IMR-90 (cell line): ENCODE data around the gene RARRES2. TPM values are rescaled to one million over a fixed set of nuclear protein-coding genes. Genes with fewer than 3 reads are reported as not detected.
A peak's percentile ranks its signal among the peaks of the same experiment; 100 is the strongest.

Source experiments
- ATAC-seq: fragments of 200-7000 bp; cut with Tn5 transposase; 2 replicates; pipeline ENCODE4 v1.9.1; 2020; ENCODE audit warnings: low read depth, mild to moderate bottlenecking, moderate library complexity
- BruUV-seq: library from RNA; stranded (reverse); fragments of 400-500 nt; replicated peaks from 2 replicates; lab custom pipeline; 2021; lab: Mats Ljungman, UMichigan
- CTCF ChIA-PET: fragments of 300-600 bp; formaldehyde crosslinking; extraction: SDS; loops from one replicate; lab custom pipeline; 2021; ENCODE audit warnings: antibody characterized with exemption; lab: Yijun Ruan, JAX
- POLR2A ChIA-PET: fragments of 300-600 bp; sonication (Branson Sonifier 250); formaldehyde crosslinking; loops from one replicate; lab custom pipeline; 2022; ENCODE audit warnings: antibody characterized with exemption; ENCODE audit not compliant: unreplicated experiment; lab: Charles Lee
- DNase-seq: peaks from one replicate; pipeline ENCODE4 v3.0.0; 2013
- H2AFZ ChIP-seq: replicated peaks from 2 replicates; pipeline ENCODE3; 2013; ENCODE audit warnings: low read length, mild to moderate bottlenecking; ENCODE audit not compliant: poor library complexity
- H2AK5ac ChIP-seq: 2 replicates; pipeline ENCODE4 v1.6.1; 2013; ENCODE audit warnings: low read depth, low read length, inconsistent platforms
- H2AK9ac ChIP-seq: replicated peaks from 2 replicates; pipeline ENCODE3; 2013; ENCODE audit warnings: mild to moderate bottlenecking, low read depth, low read length, moderate library complexity; ENCODE audit not compliant: poor library complexity
- H2BK120ac ChIP-seq: 2 replicates; pipeline ENCODE4 v1.6.1; 2013; ENCODE audit warnings: low read depth, low read length, inconsistent platforms
- H2BK15ac ChIP-seq: 3 replicates; pipeline ENCODE4 v1.6.1; 2013; ENCODE audit warnings: low read depth, low read length, inconsistent platforms
- H2BK20ac ChIP-seq: 2 replicates; pipeline ENCODE4 v1.6.1; 2013; ENCODE audit warnings: low read depth, mild to moderate bottlenecking, inconsistent platforms, low read length, moderate library complexity
- H2BK5ac ChIP-seq: 2 replicates; pipeline ENCODE4 v1.6.1; 2013; ENCODE audit warnings: mild to moderate bottlenecking, low read depth, low read length, inconsistent platforms; ENCODE audit not compliant: poor library complexity, severe bottlenecking
- H3K14ac ChIP-seq: replicated peaks from 2 replicates; pipeline ENCODE4 v1.6.1; 2013; ENCODE audit warnings: low read depth, low read length, inconsistent platforms
- H3K18ac ChIP-seq: 2 replicates; pipeline ENCODE4 v1.6.1; 2013; ENCODE audit warnings: low read depth, low read length, control low read depth
- H3K23ac ChIP-seq: 2 replicates; pipeline ENCODE4 v1.6.1; 2013; ENCODE audit warnings: low read depth, low read length, inconsistent platforms
- H3K27ac ChIP-seq: 2 replicates; pipeline ENCODE4 v1.5.1; 2013; ENCODE audit warnings: mild to moderate bottlenecking, control low read depth, low read length; ENCODE audit not compliant: insufficient read depth
- H3K27me3 ChIP-seq: 2 replicates; pipeline ENCODE4 v1.6.1; 2013; ENCODE audit warnings: low read length; ENCODE audit not compliant: control insufficient read depth, insufficient read depth
- H3K36me3 ChIP-seq: 2 replicates; pipeline ENCODE4 v1.6.1; 2013; ENCODE audit warnings: low read length, mixed read lengths; ENCODE audit not compliant: control insufficient read depth, insufficient read depth
- H3K4ac ChIP-seq: 2 replicates; pipeline ENCODE4 v1.6.1; 2013; ENCODE audit warnings: low read depth, low read length, inconsistent platforms
- H3K4me1 ChIP-seq: 2 replicates; pipeline ENCODE4 v1.6.1; 2013; ENCODE audit warnings: low read length, mixed read lengths; ENCODE audit not compliant: control insufficient read depth, insufficient read depth
- H3K4me2 ChIP-seq: 2 replicates; pipeline ENCODE4 v1.6.1; 2013; ENCODE audit warnings: low read depth, mild to moderate bottlenecking, control low read depth, low read length, moderate library complexity
- H3K4me3 ChIP-seq: 2 replicates; pipeline ENCODE4 v1.5.1; 2013; ENCODE audit warnings: low read depth, mild to moderate bottlenecking, control low read depth, low read length, moderate library complexity; ENCODE audit not compliant: insufficient read depth
- H3K56ac ChIP-seq: 2 replicates; pipeline ENCODE4 v1.6.1; 2013; ENCODE audit warnings: low read length, inconsistent platforms; ENCODE audit not compliant: insufficient read depth; ENCODE audit errors: extremely low read depth
- H3K79me1 ChIP-seq, 2 experiments: 2 replicates each; pipeline ENCODE4 v1.6.1; 2013; ENCODE audit warnings: low read length in 2 of 2, inconsistent platforms in 1 of 2, low read depth in 1 of 2
- H3K9ac ChIP-seq: 2 replicates; pipeline ENCODE4 v1.6.1; 2013; ENCODE audit warnings: low read depth, low read length, control low read depth
- H3K9me1 ChIP-seq: 2 replicates; pipeline ENCODE4 v1.6.1; 2013; ENCODE audit warnings: low read length, inconsistent platforms; ENCODE audit not compliant: insufficient read depth
- H3K9me3 ChIP-seq: 2 replicates; pipeline ENCODE4 v1.6.1; 2013; ENCODE audit warnings: low read length; ENCODE audit not compliant: control insufficient read depth, insufficient read depth
- H4K20me1 ChIP-seq: 2 replicates; pipeline ENCODE4 v1.6.1; 2013; ENCODE audit warnings: low read length, inconsistent platforms; ENCODE audit not compliant: insufficient read depth
- H4K5ac ChIP-seq: 2 replicates; pipeline ENCODE4 v1.6.1; 2013; ENCODE audit warnings: mild to moderate bottlenecking, low read depth, low read length, control low read depth
- H4K8ac ChIP-seq, 2 experiments: 2 replicates each; pipeline ENCODE4 v1.6.1; 2013; ENCODE audit warnings: low read depth in 2 of 2, low read length in 2 of 2, control low read depth in 1 of 2, inconsistent platforms in 1 of 2
- H4K91ac ChIP-seq: 2 replicates; pipeline ENCODE4 v1.6.1; 2013; ENCODE audit warnings: low read depth, low read length, inconsistent platforms; ENCODE audit not compliant: insufficient read depth
- BHLHE40 ChIP-seq: fragments of 150-350 bp; IDR thresholded peaks from 2 replicates; pipeline ENCODE4 v1.6.1; 2016; ENCODE audit warnings: mild to moderate bottlenecking, low read depth, low read length
- CEBPB ChIP-seq: IDR thresholded peaks from 2 replicates; pipeline ENCODE4 v1.6.1; 2012; ENCODE audit warnings: low read depth, low read length, improper control_type of control experiment
- CHD1 ChIP-seq: IDR thresholded peaks from 2 replicates; pipeline ENCODE4 v1.6.1; 2012; ENCODE audit warnings: low read depth, low read length, improper control_type of control experiment
- CTCF ChIP-seq: conservative IDR thresholded peaks from 2 replicates; pipeline ENCODE4 v1.5.1; 2012; ENCODE audit warnings: mild to moderate bottlenecking, low read depth, low read length, improper control_type of control experiment
- FOS ChIP-seq: fragments of 150-350 bp; IDR thresholded peaks from 2 replicates; pipeline ENCODE4 v1.6.1; 2016; ENCODE audit warnings: low read depth, low read length
- MAFK ChIP-seq: IDR thresholded peaks from 2 replicates; pipeline ENCODE4 v1.6.1; 2012; ENCODE audit warnings: low read depth, low read length, improper control_type of control experiment
- MAZ ChIP-seq: IDR thresholded peaks from 2 replicates; pipeline ENCODE4 v1.6.1; 2012; ENCODE audit warnings: low read depth, mild to moderate bottlenecking, low read length, improper control_type of control experiment, moderate library complexity, borderline replicate concordance
- MXI1 ChIP-seq: IDR thresholded peaks from 2 replicates; pipeline ENCODE4 v1.6.1; 2012; ENCODE audit warnings: low read depth, mild to moderate bottlenecking, low read length, moderate library complexity, borderline replicate concordance
- NFE2L2 ChIP-seq: fragments of 150-350 bp; IDR thresholded peaks from 2 replicates; pipeline ENCODE4 v1.6.1; 2016; ENCODE audit warnings: low read depth, mild to moderate bottlenecking, low read length
- POLR2A ChIP-seq: IDR thresholded peaks from 2 replicates; pipeline ENCODE4 v1.6.1; 2012; ENCODE audit warnings: mild to moderate bottlenecking, low read depth, low read length
- RCOR1 ChIP-seq: IDR thresholded peaks from 2 replicates; pipeline ENCODE4 v1.6.1; 2012; ENCODE audit warnings: mild to moderate bottlenecking, low read length, improper control_type of control experiment; ENCODE audit not compliant: insufficient replicate concordance
- RFX5 ChIP-seq: IDR thresholded peaks from 2 replicates; pipeline ENCODE4 v1.8.0; 2012; ENCODE audit warnings: low read depth, mild to moderate bottlenecking, low read length, moderate library complexity
- WGBS, 2 experiments: methylation state at CpG; one replicate each; pipeline versions ENCODE4 v1.1.5 to v1.1.7; 2013; ENCODE audit warnings: missing lambda C conversion rate in 2 of 2; ENCODE audit not compliant: insufficient read length in 1 of 2; ENCODE audit errors: extremely low coverage in 2 of 2; 5-methylcytosine and 5-hydroxymethylcytosine counted together
- dilution Hi-C: fragments of 300-500 bp; cut with HindIII; formaldehyde crosslinking; loops from one replicate; pipeline ENCODE4 v1.14.3; 2018; ENCODE audit warnings: low sequenced_read_pairs; ENCODE audit not compliant: unreplicated experiment
- in situ Hi-C: fragments of 300-500 bp; cut with MboI; formaldehyde crosslinking; loops from 3 replicates; pipeline ENCODE4 v1.14.3; 2019; ENCODE audit warnings: low sequenced_read_pairs, inconsistent platforms, mixed read lengths
- intact Hi-C: fragments of 100-400 bp; cut with micrococcal nuclease; formaldehyde crosslinking; loops from 2 replicates; pipeline ENCODE4 v1.10.0; 2022
- polyA plus RNA-seq, 3 experiments: library from polyadenylated mRNA; depleted of rRNA; stranded (reverse); fragments of >200 nt; gene quantifications; 2 replicates each; pipeline ENCODE4 v1.2.3, GENCODE V29; 2012; ENCODE audit warnings: low replicate concordance in 1 of 3
- total RNA-seq: library from RNA; depleted of rRNA; stranded (reverse); fragments of >200 nt; gene quantifications from 2 replicates; pipeline ENCODE4 v1.2.3, GENCODE V29; 2012

RARRES2 gene
- total and polyA plus RNA-seq, 2 of the 4 experiments (the other 2 are of a cell fraction), result 1.6 TPM; not detected in 1

DNA sequence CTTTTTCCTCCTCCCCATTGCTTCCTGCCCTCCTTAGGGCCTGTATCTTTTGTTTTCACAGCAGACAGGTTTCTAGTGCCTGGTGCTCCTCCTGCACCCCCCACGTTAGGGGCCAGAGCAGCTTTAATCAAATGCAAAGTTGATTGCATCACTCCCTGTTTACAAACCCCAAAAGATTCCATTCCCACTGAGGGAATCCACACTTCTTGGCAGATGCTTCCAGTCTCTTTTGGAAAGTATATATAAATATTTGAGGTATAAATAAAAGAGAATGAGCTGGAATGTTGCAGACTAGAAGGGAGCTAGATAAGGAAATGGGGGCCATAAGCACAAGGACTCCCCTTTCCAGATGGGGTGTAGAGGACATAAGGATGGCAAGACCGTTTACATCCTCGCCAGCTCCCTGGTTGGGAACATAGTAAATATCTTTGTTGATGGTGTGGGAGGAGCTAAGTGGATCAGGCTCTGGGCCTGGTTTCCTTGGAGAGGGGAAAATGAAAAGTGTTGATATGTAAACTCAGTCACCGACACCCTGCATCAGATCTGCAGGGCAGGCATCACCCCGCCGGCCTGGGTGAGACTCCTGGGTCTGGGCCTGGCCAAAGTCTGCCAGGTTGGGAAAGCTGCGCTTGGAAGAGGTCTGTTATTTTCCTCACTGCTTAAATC is 6.2 kb downstream of the RARRES2 start:
- H4K20me1 ChIP-seq, result 0 out of 2 replicates have a peak, but pooled peaks cover 3% of the 10 kb centered on the region
- no TSS peak for BruUV-seq
- H3K4ac ChIP-seq, result peak overlapping the region; percentile 65
- dilution Hi-C loops, result no loop called here
- peak overlapping the region; percentile 36; the same call in 1 of the 3 replicates for H2BK15ac ChIP-seq
- in situ Hi-C loops, result no loop called here
- H3K27me3 ChIP-seq, result no peaks in the 10 kb centered on the region
- H3K18ac ChIP-seq, result peak overlapping the region; percentile 68; the same call in 1 of the 2 replicates
- ChIA-PET POLR2A (interaction anchor here (0.6 to 0.7 kb wide), 2 partner anchors 34 to 37 kb away, joined by 5 to 6 read pairs; partner anchors contain the start of gene REPIN1), CTCF (interaction anchor here (1.0 kb wide), 1 partner anchor 69 kb away, joined by 3 read pairs; no protein-coding TSS in a partner anchor)
- peak overlapping the region in 1 of 2 experiments; percentile 64; a peak in 2 of 4 replicates for H4K8ac ChIP-seq
- intact Hi-C loops, result loop anchor here (1.0 kb wide), 1 partner anchor 34 kb away; no protein-coding TSS in a partner anchor
- H2BK20ac ChIP-seq, result peak overlapping the region; percentile 77
- peak overlapping the region; percentile 58 for H2BK5ac ChIP-seq
- H3K79me1 ChIP-seq, result no peaks in the 10 kb centered on the region
- H3K4me3 ChIP-seq, result no peak overlapping the region
- H4K5ac ChIP-seq, result peak overlapping the region; percentile 65; the same call in 1 of the 2 replicates
- H2BK120ac ChIP-seq, result peak overlapping the region; percentile 80
- H2AK5ac ChIP-seq, result peak overlapping the region; percentile 34; the same call in 1 of the 2 replicates
- H3K14ac ChIP-seq, result no peak overlapping the region
- peak overlapping the region; percentile 62 for H3K4me2 ChIP-seq
- peak overlapping the region; percentile 64 for H4K91ac ChIP-seq
- no peak overlapping the region; the same call in 1 of the 2 replicates for H3K56ac ChIP-seq
- ATAC-seq (peak; percentile 76), DNase-seq (peak; percentile 89)
- peak overlapping the region; percentile 14; the same call in 1 of the 2 replicates for H3K9ac ChIP-seq
- H3K9me1 ChIP-seq, result peaks cover 11% of the 10 kb centered on the region; the same call in 1 of the 2 replicates
- H3K4me1 ChIP-seq, result peaks cover 26% of the 10 kb centered on the region
- no peak overlapping the region for H3K23ac ChIP-seq
- WGBS, 2 experiments, result no CpG with 5 or more reads among the region's 7 CpGs
- H3K27ac ChIP-seq, result peak overlapping the region; percentile 87; the same call in 1 of the 2 replicates
- H2AFZ ChIP-seq, result peak overlapping the region; percentile 49
- no peaks in the 10 kb centered on the region for H3K9me3 ChIP-seq
- TF ChIP-seq MAFK, result no peak
- no peak for TF ChIP-seq NFE2L2
- no peak for TF ChIP-seq RFX5
- TF ChIP-seq CEBPB, result peak; percentile 97
- no peak for TF ChIP-seq CTCF
- TF ChIP-seq RCOR1, result no peak
- no peak for TF ChIP-seq CHD1
- no peak for TF ChIP-seq FOS
- peak; percentile 62; the same call in 1 of the 2 replicates for TF ChIP-seq MAZ
- TF ChIP-seq MXI1, result no peak
- TF ChIP-seq POLR2A, result no peak
- no peak for TF ChIP-seq BHLHE40
- H3K36me3 ChIP-seq, result no peaks in the 10 kb centered on the region
- no peak overlapping the region for H2AK9ac ChIP-seq
